IMR-90 (cell line): Measurements from ENCODE around the gene CCK. TPM values are rescaled to one million over a fixed set of nuclear protein-coding genes. Genes with fewer than 3 reads are reported as not detected.

Experiments used
- ATAC-seq: fragments of 200-7000 bp; cut with Tn5 transposase; 2 replicates; pipeline ENCODE4 v1.9.1; 2020; ENCODE audit warnings: low read depth, mild to moderate bottlenecking, moderate library complexity
- BruUV-seq: library from RNA; stranded (reverse); fragments of 400-500 nt; replicated peaks from 2 replicates; lab custom pipeline; 2021; lab: Mats Ljungman, UMichigan
- CTCF ChIA-PET: fragments of 300-600 bp; formaldehyde crosslinking; extraction: SDS; loops from one replicate; lab custom pipeline; 2021; ENCODE audit warnings: antibody characterized with exemption; lab: Yijun Ruan, JAX
- POLR2A ChIA-PET: fragments of 300-600 bp; sonication (Branson Sonifier 250); formaldehyde crosslinking; loops from one replicate; lab custom pipeline; 2022; ENCODE audit warnings: antibody characterized with exemption; ENCODE audit not compliant: unreplicated experiment; lab: Charles Lee
- DNase-seq: peaks from one replicate; pipeline ENCODE4 v3.0.0; 2013
- H2AFZ ChIP-seq: replicated peaks from 2 replicates; pipeline ENCODE3; 2013; ENCODE audit warnings: low read length, mild to moderate bottlenecking; ENCODE audit not compliant: poor library complexity
- H2AK5ac ChIP-seq: 2 replicates; pipeline ENCODE4 v1.6.1; 2013; ENCODE audit warnings: low read depth, low read length, inconsistent platforms
- H2AK9ac ChIP-seq: replicated peaks from 2 replicates; pipeline ENCODE3; 2013; ENCODE audit warnings: mild to moderate bottlenecking, low read depth, low read length, moderate library complexity; ENCODE audit not compliant: poor library complexity
- H2BK120ac ChIP-seq: 2 replicates; pipeline ENCODE4 v1.6.1; 2013; ENCODE audit warnings: low read depth, low read length, inconsistent platforms
- H2BK15ac ChIP-seq: 3 replicates; pipeline ENCODE4 v1.6.1; 2013; ENCODE audit warnings: low read depth, low read length, inconsistent platforms
- H2BK20ac ChIP-seq: 2 replicates; pipeline ENCODE4 v1.6.1; 2013; ENCODE audit warnings: low read depth, mild to moderate bottlenecking, inconsistent platforms, low read length, moderate library complexity
- H2BK5ac ChIP-seq: 2 replicates; pipeline ENCODE4 v1.6.1; 2013; ENCODE audit warnings: mild to moderate bottlenecking, low read depth, low read length, inconsistent platforms; ENCODE audit not compliant: poor library complexity, severe bottlenecking
- H3K14ac ChIP-seq: replicated peaks from 2 replicates; pipeline ENCODE4 v1.6.1; 2013; ENCODE audit warnings: low read depth, low read length, inconsistent platforms
- H3K18ac ChIP-seq: 2 replicates; pipeline ENCODE4 v1.6.1; 2013; ENCODE audit warnings: low read depth, low read length, control low read depth
- H3K23ac ChIP-seq: 2 replicates; pipeline ENCODE4 v1.6.1; 2013; ENCODE audit warnings: low read depth, low read length, inconsistent platforms
- H3K27ac ChIP-seq: 2 replicates; pipeline ENCODE4 v1.5.1; 2013; ENCODE audit warnings: mild to moderate bottlenecking, control low read depth, low read length; ENCODE audit not compliant: insufficient read depth
- H3K27me3 ChIP-seq: 2 replicates; pipeline ENCODE4 v1.6.1; 2013; ENCODE audit warnings: low read length; ENCODE audit not compliant: control insufficient read depth, insufficient read depth
- H3K36me3 ChIP-seq: 2 replicates; pipeline ENCODE4 v1.6.1; 2013; ENCODE audit warnings: low read length, mixed read lengths; ENCODE audit not compliant: control insufficient read depth, insufficient read depth
- H3K4ac ChIP-seq: 2 replicates; pipeline ENCODE4 v1.6.1; 2013; ENCODE audit warnings: low read depth, low read length, inconsistent platforms
- H3K4me1 ChIP-seq: 2 replicates; pipeline ENCODE4 v1.6.1; 2013; ENCODE audit warnings: low read length, mixed read lengths; ENCODE audit not compliant: control insufficient read depth, insufficient read depth
- H3K4me2 ChIP-seq: 2 replicates; pipeline ENCODE4 v1.6.1; 2013; ENCODE audit warnings: low read depth, mild to moderate bottlenecking, control low read depth, low read length, moderate library complexity
- H3K4me3 ChIP-seq: 2 replicates; pipeline ENCODE4 v1.5.1; 2013; ENCODE audit warnings: low read depth, mild to moderate bottlenecking, control low read depth, low read length, moderate library complexity; ENCODE audit not compliant: insufficient read depth
- H3K56ac ChIP-seq: 2 replicates; pipeline ENCODE4 v1.6.1; 2013; ENCODE audit warnings: low read length, inconsistent platforms; ENCODE audit not compliant: insufficient read depth; ENCODE audit errors: extremely low read depth
- H3K79me1 ChIP-seq, 2 experiments: 2 replicates each; pipeline ENCODE4 v1.6.1; 2013; ENCODE audit warnings: low read length in 2 of 2, inconsistent platforms in 1 of 2, low read depth in 1 of 2
- H3K9ac ChIP-seq: 2 replicates; pipeline ENCODE4 v1.6.1; 2013; ENCODE audit warnings: low read depth, low read length, control low read depth
- H3K9me1 ChIP-seq: 2 replicates; pipeline ENCODE4 v1.6.1; 2013; ENCODE audit warnings: low read length, inconsistent platforms; ENCODE audit not compliant: insufficient read depth
- H3K9me3 ChIP-seq: 2 replicates; pipeline ENCODE4 v1.6.1; 2013; ENCODE audit warnings: low read length; ENCODE audit not compliant: control insufficient read depth, insufficient read depth
- H4K20me1 ChIP-seq: 2 replicates; pipeline ENCODE4 v1.6.1; 2013; ENCODE audit warnings: low read length, inconsistent platforms; ENCODE audit not compliant: insufficient read depth
- H4K5ac ChIP-seq: 2 replicates; pipeline ENCODE4 v1.6.1; 2013; ENCODE audit warnings: mild to moderate bottlenecking, low read depth, low read length, control low read depth
- H4K8ac ChIP-seq, 2 experiments: 2 replicates each; pipeline ENCODE4 v1.6.1; 2013; ENCODE audit warnings: low read depth in 2 of 2, low read length in 2 of 2, control low read depth in 1 of 2, inconsistent platforms in 1 of 2
- H4K91ac ChIP-seq: 2 replicates; pipeline ENCODE4 v1.6.1; 2013; ENCODE audit warnings: low read depth, low read length, inconsistent platforms; ENCODE audit not compliant: insufficient read depth
- CHD1 ChIP-seq: IDR thresholded peaks from 2 replicates; pipeline ENCODE4 v1.6.1; 2012; ENCODE audit warnings: low read depth, low read length, improper control_type of control experiment
- MXI1 ChIP-seq: IDR thresholded peaks from 2 replicates; pipeline ENCODE4 v1.6.1; 2012; ENCODE audit warnings: low read depth, mild to moderate bottlenecking, low read length, moderate library complexity, borderline replicate concordance
- RAD21 ChIP-seq: IDR thresholded peaks from 2 replicates; pipeline ENCODE4 v1.6.1; 2012; ENCODE audit warnings: low read length, improper control_type of control experiment
- WGBS, 2 experiments: methylation state at CpG; one replicate each; pipeline versions ENCODE4 v1.1.5 to v1.1.7; 2013; ENCODE audit warnings: missing lambda C conversion rate in 2 of 2; ENCODE audit not compliant: insufficient read length in 1 of 2; ENCODE audit errors: extremely low coverage in 2 of 2; 5-methylcytosine and 5-hydroxymethylcytosine counted together
- dilution Hi-C: fragments of 300-500 bp; cut with HindIII; formaldehyde crosslinking; loops from one replicate; pipeline ENCODE4 v1.14.3; 2018; ENCODE audit warnings: low sequenced_read_pairs; ENCODE audit not compliant: unreplicated experiment
- in situ Hi-C: fragments of 300-500 bp; cut with MboI; formaldehyde crosslinking; loops from 3 replicates; pipeline ENCODE4 v1.14.3; 2019; ENCODE audit warnings: low sequenced_read_pairs, inconsistent platforms, mixed read lengths
- intact Hi-C: fragments of 100-400 bp; cut with micrococcal nuclease; formaldehyde crosslinking; loops from 2 replicates; pipeline ENCODE4 v1.10.0; 2022
- polyA plus RNA-seq, 3 experiments: library from polyadenylated mRNA; depleted of rRNA; stranded (reverse); fragments of >200 nt; gene quantifications; 2 replicates each; pipeline ENCODE4 v1.2.3, GENCODE V29; 2012; ENCODE audit warnings: low replicate concordance in 1 of 3
- total RNA-seq: library from RNA; depleted of rRNA; stranded (reverse); fragments of >200 nt; gene quantifications from 2 replicates; pipeline ENCODE4 v1.2.3, GENCODE V29; 2012
- TF ChIP-seq, protein P1 (sequence below): conservative IDR thresholded peaks from 2 replicates; pipeline ENCODE4 v1.5.1; 2012; ENCODE audit warnings: mild to moderate bottlenecking, low read depth, low read length, improper control_type of control experiment

The CCK gene
- total and polyA plus RNA-seq, 2 of the 4 experiments (the other 2 are of a cell fraction) = 0.43 TPM; not detected in 1

DNA sequence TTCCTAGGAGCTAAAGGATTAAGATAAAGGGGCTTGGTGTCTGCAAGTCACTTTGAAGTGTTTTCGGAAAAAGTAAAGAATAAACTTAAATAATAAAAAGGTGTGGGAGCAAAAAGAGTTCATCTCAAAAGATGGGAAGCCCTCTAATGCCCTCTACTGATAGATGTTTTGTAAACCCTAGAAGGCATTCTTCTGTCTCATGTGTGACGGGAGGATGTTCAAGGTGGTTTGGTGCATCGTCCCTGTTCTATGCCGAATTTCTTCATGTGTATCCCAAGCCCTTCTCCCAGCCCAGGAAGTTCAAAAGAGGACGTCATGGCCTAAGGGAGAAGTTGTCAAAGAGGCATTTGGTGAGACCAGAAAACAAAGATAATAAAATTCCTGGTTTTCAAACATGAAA is 37.2 kb downstream of the CCK start:
- no peaks in the 10 kb centered on the region for H4K20me1 ChIP-seq
- H3K56ac ChIP-seq = no peak overlapping the region
- no peak overlapping the region for H3K4me3 ChIP-seq
- H3K36me3 ChIP-seq = peaks cover 4% of the 10 kb centered on the region
- H3K79me1 ChIP-seq = no peaks in the 10 kb centered on the region
- dilution Hi-C loops (no loop called here), intact Hi-C loops (loop anchor here (2.0 to 5.0 kb wide), 2 partner anchors 111 to 334 kb away; no protein-coding TSS in a partner anchor), in situ Hi-C loops (loop anchor here (10.0 kb wide), 1 partner anchor 216 kb away; no protein-coding TSS in a partner anchor)
- H2BK15ac ChIP-seq = no peak overlapping the region
- H3K18ac ChIP-seq = no peak overlapping the region
- H2AK9ac ChIP-seq = no peak overlapping the region
- no peak overlapping the region for H2AFZ ChIP-seq
- ChIA-PET CTCF (interaction anchor here (1.4 to 1.7 kb wide), 3 partner anchors 10 to 215 kb away, joined by 3 to 13 read pairs (median 4); no protein-coding TSS in a partner anchor), POLR2A (no interaction called here)
- no peak for TF ChIP-seq MXI1
- TF ChIP-seq, protein P1, sequence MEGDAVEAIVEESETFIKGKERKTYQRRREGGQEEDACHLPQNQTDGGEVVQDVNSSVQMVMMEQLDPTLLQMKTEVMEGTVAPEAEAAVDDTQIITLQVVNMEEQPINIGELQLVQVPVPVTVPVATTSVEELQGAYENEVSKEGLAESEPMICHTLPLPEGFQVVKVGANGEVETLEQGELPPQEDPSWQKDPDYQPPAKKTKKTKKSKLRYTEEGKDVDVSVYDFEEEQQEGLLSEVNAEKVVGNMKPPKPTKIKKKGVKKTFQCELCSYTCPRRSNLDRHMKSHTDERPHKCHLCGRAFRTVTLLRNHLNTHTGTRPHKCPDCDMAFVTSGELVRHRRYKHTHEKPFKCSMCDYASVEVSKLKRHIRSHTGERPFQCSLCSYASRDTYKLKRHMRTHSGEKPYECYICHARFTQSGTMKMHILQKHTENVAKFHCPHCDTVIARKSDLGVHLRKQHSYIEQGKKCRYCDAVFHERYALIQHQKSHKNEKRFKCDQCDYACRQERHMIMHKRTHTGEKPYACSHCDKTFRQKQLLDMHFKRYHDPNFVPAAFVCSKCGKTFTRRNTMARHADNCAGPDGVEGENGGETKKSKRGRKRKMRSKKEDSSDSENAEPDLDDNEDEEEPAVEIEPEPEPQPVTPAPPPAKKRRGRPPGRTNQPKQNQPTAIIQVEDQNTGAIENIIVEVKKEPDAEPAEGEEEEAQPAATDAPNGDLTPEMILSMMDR = peak; percentile 34
- TF ChIP-seq CHD1 = no peak
- TF ChIP-seq RAD21 = peak; percentile 42
- H3K9ac ChIP-seq = no peak overlapping the region
- H3K27ac ChIP-seq = no peak overlapping the region
- no peak overlapping the region for H2BK5ac ChIP-seq
- no CpG with 5 or more reads among the region's 5 CpGs for WGBS, 2 experiments
- H3K4me2 ChIP-seq = no peak overlapping the region
- no peak overlapping the region for H4K91ac ChIP-seq
- H3K23ac ChIP-seq = no peak overlapping the region
- BruUV-seq = no TSS peak
- H2BK120ac ChIP-seq = no peak overlapping the region
- no peak overlapping the region for H3K14ac ChIP-seq
- H3K9me1 ChIP-seq = peaks cover 6% of the 10 kb centered on the region
- H2BK20ac ChIP-seq = no peak overlapping the region
- H4K8ac ChIP-seq = no peak overlapping the region
- peaks cover 8% of the 10 kb centered on the region for H3K4me1 ChIP-seq
- H4K5ac ChIP-seq = no peak overlapping the region
- H3K27me3 ChIP-seq = peaks cover 9% of the 10 kb centered on the region; the same call in 1 of the 2 replicates
- no peak overlapping the region for H2AK5ac ChIP-seq
- H3K4ac ChIP-seq = no peak overlapping the region
- H3K9me3 ChIP-seq = no peaks in the 10 kb centered on the region
- ATAC-seq (no peak), DNase-seq (peak; percentile 16)
